Measurements from ENCODE around the gene GRK1. TPM values are rescaled to one million over a fixed set of nuclear protein-coding genes. Genes with fewer than 3 reads are reported as not detected.
A peak's percentile ranks its signal among the peaks of the same experiment; 100 is the strongest.

GRK1 gene
- total RNA-seq, 1 experiment from 2014 or later, result not detected

GRCh38 chr13:113660066-113660465 is 7.0 kb upstream of the GRK1 start:
- no peaks in the 10 kb centered on the region for H3K36me3 ChIP-seq
- H3K27ac ChIP-seq, result no peak overlapping the region
- H3K4me1 ChIP-seq, result no peaks in the 10 kb centered on the region
- H3K27me3 ChIP-seq, result no peaks in the 10 kb centered on the region; the same call in 1 of the 2 replicates
- no peaks in the 10 kb centered on the region for H3K9me3 ChIP-seq (replicated peaks)
- H3K4me3 ChIP-seq, result no peak overlapping the region
- DNase-seq, result peak in 1 of 2 experiments; percentile 1

GRCh38 chr13:113661509-113661908 is 5.5 kb upstream of the GRK1 start:
- no peaks in the 10 kb centered on the region; the same call in 1 of the 2 replicates for H3K27me3 ChIP-seq
- H3K9me3 ChIP-seq (replicated peaks), result no peaks in the 10 kb centered on the region
- H3K27ac ChIP-seq, result no peak overlapping the region
- no peaks in the 10 kb centered on the region for H3K4me1 ChIP-seq
- no peaks in the 10 kb centered on the region for H3K36me3 ChIP-seq
- DNase-seq, result no peak
- H3K4me3 ChIP-seq, result no peak overlapping the region

GRCh38 chr13:113663934-113664333 is 3.1 kb upstream of the GRK1 start:
- no peaks in the 10 kb centered on the region for H3K36me3 ChIP-seq
- DNase-seq, result peak in 1 of 2 experiments; percentile 1
- no peak overlapping the region for H3K27ac ChIP-seq
- H3K9me3 ChIP-seq (replicated peaks), result no peaks in the 10 kb centered on the region
- H3K4me3 ChIP-seq, result no peak overlapping the region
- no peaks in the 10 kb centered on the region for H3K4me1 ChIP-seq
- H3K27me3 ChIP-seq, result no peaks in the 10 kb centered on the region; the same call in 1 of the 2 replicates

- peak in 1 of 2 experiments; percentile 3 for DNase-seq
- H3K27ac ChIP-seq, result no peak overlapping the region
- no peaks in the 10 kb centered on the region for H3K36me3 ChIP-seq
- no peaks in the 10 kb centered on the region for H3K9me3 ChIP-seq (replicated peaks)
- H3K27me3 ChIP-seq, result no peaks in the 10 kb centered on the region; the same call in 1 of the 2 replicates
- H3K4me3 ChIP-seq, result no peak overlapping the region
- no peaks in the 10 kb centered on the region for H3K4me1 ChIP-seq
Observed at GRCh38 chr13:113664751-113665596, 2.0 kb upstream of the GRK1 start.

- H3K36me3 ChIP-seq, result no peaks in the 10 kb centered on the region
- H3K27me3 ChIP-seq, result no peaks in the 10 kb centered on the region; the same call in 1 of the 2 replicates
- no peaks in the 10 kb centered on the region for H3K9me3 ChIP-seq (replicated peaks)
- no peak overlapping the region for H3K27ac ChIP-seq
- no peaks in the 10 kb centered on the region for H3K4me1 ChIP-seq
- DNase-seq, result peak in 1 of 2 experiments; percentile 2
- H3K4me3 ChIP-seq, result no peak overlapping the region
Observed at GRCh38 chr13:113665597-113666328, 1.3 kb upstream of the GRK1 start.

- no peaks in the 10 kb centered on the region for H3K9me3 ChIP-seq (replicated peaks)
- H3K27ac ChIP-seq, result no peak overlapping the region
- no peaks in the 10 kb centered on the region for H3K36me3 ChIP-seq
- no peaks in the 10 kb centered on the region for H3K4me1 ChIP-seq
- DNase-seq, result peak in 1 of 2 experiments; percentile 1
- no peaks in the 10 kb centered on the region; the same call in 1 of the 2 replicates for H3K27me3 ChIP-seq
- no peak overlapping the region for H3K4me3 ChIP-seq
Observed at GRCh38 chr13:113666329-113666670, 719 bp upstream of the GRK1 start.

- Histone ChIP-seq H3K27me3 (no peaks in the 10 kb centered on the region), H3K27ac (no peak overlapping the region), H3K36me3 (no peaks in the 10 kb centered on the region), H3K9me3 (replicated peaks) (no peaks in the 10 kb centered on the region), H3K4me3 (no peak overlapping the region), H3K4me1 (no peaks in the 10 kb centered on the region)
- DNase-seq, result peak in 1 of 2 experiments; percentile 1
Observed at GRCh38 chr13:113667771-113668490, 912 bp downstream of the GRK1 start.

- Histone ChIP-seq H3K27me3 (no peaks in the 10 kb centered on the region), H3K4me3 (no peak overlapping the region), H3K36me3 (no peaks in the 10 kb centered on the region), H3K27ac (no peak overlapping the region), H3K4me1 (no peaks in the 10 kb centered on the region), H3K9me3 (replicated peaks) (no peaks in the 10 kb centered on the region)
- DNase-seq, result peak in 1 of 2 experiments; percentile 1
Observed at GRCh38 chr13:113668491-113668971, 1.5 kb downstream of the GRK1 start.

- Histone ChIP-seq H3K4me1 (no peaks in the 10 kb centered on the region), H3K27ac (no peak overlapping the region), H3K4me3 (no peak overlapping the region), H3K9me3 (replicated peaks) (no peaks in the 10 kb centered on the region), H3K27me3 (no peaks in the 10 kb centered on the region), H3K36me3 (no peaks in the 10 kb centered on the region)
- DNase-seq, result peak in 1 of 2 experiments; percentile 0
Observed at GRCh38 chr13:113669231-113669754, 2.3 kb downstream of the GRK1 start.

GRCh38 chr13:113669755-113670341 is 2.8 kb downstream of the GRK1 start:
- peak in 1 of 2 experiments; percentile 2 for DNase-seq
- Histone ChIP-seq H3K9me3 (replicated peaks) (no peaks in the 10 kb centered on the region), H3K27ac (no peak overlapping the region), H3K27me3 (no peaks in the 10 kb centered on the region), H3K4me1 (no peaks in the 10 kb centered on the region), H3K4me3 (no peak overlapping the region), H3K36me3 (no peaks in the 10 kb centered on the region)

GRCh38 chr13:113670541-113670940 is 3.5 kb downstream of the GRK1 start:
- Histone ChIP-seq H3K4me1 (no peaks in the 10 kb centered on the region), H3K4me3 (no peak overlapping the region), H3K27me3 (no peaks in the 10 kb centered on the region), H3K9me3 (replicated peaks) (no peaks in the 10 kb centered on the region), H3K36me3 (no peaks in the 10 kb centered on the region), H3K27ac (no peak overlapping the region)
- DNase-seq, result no peak

GRCh38 chr13:113671066-113672001 is 4.3 kb downstream of the GRK1 start:
- Histone ChIP-seq H3K9me3 (replicated peaks) (no peaks in the 10 kb centered on the region), H3K4me3 (no peak overlapping the region), H3K4me1 (no peaks in the 10 kb centered on the region), H3K36me3 (no peaks in the 10 kb centered on the region), H3K27ac (no peak overlapping the region), H3K27me3 (no peaks in the 10 kb centered on the region)
- peak in 1 of 2 experiments; percentile 0 for DNase-seq

GRCh38 chr13:113672002-113672651 is 5.1 kb downstream of the GRK1 start:
- Histone ChIP-seq H3K27me3 (no peaks in the 10 kb centered on the region), H3K9me3 (replicated peaks) (no peaks in the 10 kb centered on the region), H3K4me3 (no peak overlapping the region), H3K27ac (no peak overlapping the region), H3K4me1 (no peaks in the 10 kb centered on the region), H3K36me3 (no peaks in the 10 kb centered on the region)
- peak in 1 of 2 experiments; percentile 1 for DNase-seq
